GM23338 (cell line): ENCODE results near the gene CLIP2. TPM values are rescaled to one million over a fixed set of nuclear protein-coding genes. Genes with fewer than 3 reads are reported as not detected.
A peak's percentile ranks its signal among the peaks of the same experiment; 100 is the strongest.

Experiments
- ATAC-seq: fragments of 200-7000 bp; cut with Tn5 transposase; 3 replicates; pipeline ENCODE4 v1.9.1; 2020
- DNase-seq: peaks from one replicate; pipeline ENCODE4 v3.0.0-alpha.2; 2015; ENCODE audit warnings: low spot score
- H2AFZ ChIP-seq: fragments of 200-600 bp; sonication (generic); 2 replicates; pipeline ENCODE4 v1.8.0; 2016; ENCODE audit warnings: antibody characterized with exemption, mild to moderate bottlenecking, moderate library complexity
- H3F3A ChIP-seq: fragments of 200-600 bp; sonication (generic); replicated peaks from 2 replicates; pipeline ENCODE4 v1.8.0; 2017; ENCODE audit warnings: antibody characterized with exemption, mixed run types, low read depth
- H3K27ac ChIP-seq: fragments of 200-600 bp; sonication (generic); 2 replicates; pipeline ENCODE4 v1.6.1; 2016; ENCODE audit warnings: low read depth
- H3K27me3 ChIP-seq: fragments of 200-600 bp; sonication (generic); 2 replicates; pipeline ENCODE4 v1.8.0; 2016; ENCODE audit warnings: mild to moderate bottlenecking, mixed run types, moderate library complexity; ENCODE audit not compliant: insufficient read depth
- H3K36me3 ChIP-seq: fragments of 200-600 bp; sonication (generic); 2 replicates; pipeline ENCODE4 v1.8.0; 2016; ENCODE audit warnings: mild to moderate bottlenecking; ENCODE audit not compliant: insufficient read depth
- H3K4me1 ChIP-seq: fragments of 200-600 bp; sonication (generic); 2 replicates; pipeline ENCODE4 v1.8.0; 2016; ENCODE audit warnings: mild to moderate bottlenecking, moderate library complexity; ENCODE audit not compliant: insufficient read depth
- H3K4me2 ChIP-seq: fragments of 200-600 bp; sonication (generic); 2 replicates; pipeline ENCODE4 v1.7.1; 2017; ENCODE audit warnings: mixed run types
- H3K4me3 ChIP-seq: fragments of 200-600 bp; sonication (generic); 2 replicates; pipeline ENCODE4 v1.6.1; 2016; ENCODE audit warnings: mixed run types
- H3K79me2 ChIP-seq: fragments of 200-600 bp; sonication (generic); replicated peaks from 2 replicates; pipeline ENCODE4 v1.8.0; 2017; ENCODE audit warnings: mild to moderate bottlenecking; ENCODE audit not compliant: insufficient read depth
- H3K9me2 ChIP-seq: fragments of 200-600 bp; sonication (generic); 2 replicates; pipeline ENCODE4 v1.8.0; 2017; ENCODE audit not compliant: insufficient read depth
- H4K20me1 ChIP-seq: fragments of 200-600 bp; sonication (generic); replicated peaks from 2 replicates; pipeline ENCODE4 v1.8.0; 2017; ENCODE audit warnings: mild to moderate bottlenecking; ENCODE audit not compliant: insufficient read depth
- H3K27ac Mint-ChIP-seq: 2 replicates; pipeline ENCODE4 v1.8.0; 2020; ENCODE audit warnings: inconsistent platforms, mild to moderate bottlenecking, moderate library complexity, mixed read lengths
- H3K27me3 Mint-ChIP-seq: 3 replicates; pipeline ENCODE4 v1.8.0; 2022; ENCODE audit warnings: low read depth, mild to moderate bottlenecking, moderate library complexity, mixed read lengths, inconsistent platforms; ENCODE audit not compliant: insufficient read depth, poor library complexity
- H3K36me3 Mint-ChIP-seq: 3 replicates; pipeline ENCODE4 v1.8.0; 2021; ENCODE audit warnings: low read depth, mild to moderate bottlenecking, inconsistent platforms, moderate library complexity, mixed read lengths
- H3K4me1 Mint-ChIP-seq: 3 replicates; pipeline ENCODE4 v1.8.0; 2020; ENCODE audit warnings: mild to moderate bottlenecking, inconsistent platforms, mixed read lengths
- H3K4me3 Mint-ChIP-seq: 3 replicates; pipeline ENCODE4 v1.8.0; 2021; ENCODE audit warnings: moderate library complexity, mild to moderate bottlenecking, inconsistent platforms, mixed read lengths
- H3K9me3 Mint-ChIP-seq: 3 replicates; pipeline ENCODE4 v1.8.0; 2020; ENCODE audit warnings: moderate library complexity, mild to moderate bottlenecking, inconsistent platforms, mixed read lengths
- CREB1 ChIP-seq: fragments of 250-450 bp; sonication (Bioruptor Pico); IDR thresholded peaks from 2 replicates; pipeline ENCODE4 v1.5.0; 2020; ENCODE audit warnings: low read depth, mild to moderate bottlenecking, moderate library complexity
- EZH2 ChIP-seq: fragments of 200-600 bp; sonication (generic); IDR thresholded peaks from one replicate; pipeline ENCODE4 v1.8.0; 2017; ENCODE audit warnings: antibody characterized with exemption, mild to moderate bottlenecking, low read depth; ENCODE audit not compliant: unreplicated experiment
- EZH2phosphoT487 ChIP-seq: fragments of 200-600 bp; sonication (generic); IDR thresholded peaks from one replicate; pipeline ENCODE4 v1.8.1; 2018; ENCODE audit warnings: antibody characterized with exemption; ENCODE audit not compliant: unreplicated experiment
- JUNB ChIP-seq: IDR thresholded peaks from one replicate; pipeline ENCODE4 v1.6.1; 2016; ENCODE audit warnings: antibody characterized with exemption; ENCODE audit not compliant: unreplicated experiment
- NANOG ChIP-seq: IDR thresholded peaks from 2 replicates; pipeline ENCODE4 v1.6.1; 2016; ENCODE audit warnings: antibody characterized with exemption, borderline replicate concordance
- POLR2AphosphoS5 ChIP-seq: IDR thresholded peaks from 2 replicates; pipeline ENCODE4 v1.6.1; 2016; ENCODE audit warnings: antibody characterized with exemption, low read depth
- STAT1 ChIP-seq: IDR thresholded peaks from one replicate; pipeline ENCODE4 v1.6.1; 2016; ENCODE audit warnings: antibody characterized with exemption; ENCODE audit not compliant: unreplicated experiment
- ZNF114 ChIP-seq: fragments of 250-450 bp; sonication (Bioruptor Pico); IDR thresholded peaks from 2 replicates; pipeline ENCODE4 v1.5.0; 2020; ENCODE audit warnings: mild to moderate bottlenecking, moderate library complexity
- ZNF331 ChIP-seq: fragments of 250-450 bp; sonication (Bioruptor Pico); IDR thresholded peaks from 2 replicates; pipeline ENCODE4 v1.5.0; 2020; ENCODE audit warnings: low read depth, mild to moderate bottlenecking, moderate library complexity
- polyA plus RNA-seq: library from polyadenylated mRNA; unstranded; fragments of >200 nt; fragmentation: Nextera tagmentation; extraction: Ambion mirVana; gene quantifications from 2 replicates; pipeline ENCODE4 v1.2.1, GENCODE V29; 2016
- total RNA-seq: library from RNA; depleted of rRNA; stranded (reverse); fragments of >200 nt; shearing (Covaris generic); gene quantifications from 2 replicates; pipeline ENCODE4 v1.2.3, GENCODE V29; 2014
- TF ChIP-seq, protein P1 (sequence below): IDR thresholded peaks from one replicate; pipeline ENCODE4 v1.6.1; 2018; ENCODE audit warnings: antibody characterized with exemption; ENCODE audit not compliant: unreplicated experiment
- TF ChIP-seq, protein P2 (sequence below), 2 experiments: fragments of 200-600 bp in 1 of 2; sonication (generic) in 1 of 2; conservative IDR thresholded peaks; 2 replicates each; pipeline versions ENCODE4 v1.5.1 to v1.6.1; 2016 to 2017; ENCODE audit warnings: antibody characterized with exemption in 2 of 2, low read depth in 2 of 2, mild to moderate bottlenecking in 2 of 2, moderate library complexity in 1 of 2
- TF ChIP-seq, protein P3 (sequence below): IDR thresholded peaks from 2 replicates; pipeline ENCODE4 v1.6.1; 2016; ENCODE audit warnings: antibody characterized with exemption
- TF ChIP-seq, protein P4 (sequence below): fragments of 250-450 bp; sonication (Bioruptor Pico); IDR thresholded peaks from 2 replicates; pipeline ENCODE4 v1.5.0; 2020; ENCODE audit warnings: mild to moderate bottlenecking, moderate library complexity

Gene CLIP2
- total and polyA plus RNA-seq, 2 experiments from 2014 or later, result 8.1 to 51.9 TPM

- TF ChIP-seq, protein P1, sequence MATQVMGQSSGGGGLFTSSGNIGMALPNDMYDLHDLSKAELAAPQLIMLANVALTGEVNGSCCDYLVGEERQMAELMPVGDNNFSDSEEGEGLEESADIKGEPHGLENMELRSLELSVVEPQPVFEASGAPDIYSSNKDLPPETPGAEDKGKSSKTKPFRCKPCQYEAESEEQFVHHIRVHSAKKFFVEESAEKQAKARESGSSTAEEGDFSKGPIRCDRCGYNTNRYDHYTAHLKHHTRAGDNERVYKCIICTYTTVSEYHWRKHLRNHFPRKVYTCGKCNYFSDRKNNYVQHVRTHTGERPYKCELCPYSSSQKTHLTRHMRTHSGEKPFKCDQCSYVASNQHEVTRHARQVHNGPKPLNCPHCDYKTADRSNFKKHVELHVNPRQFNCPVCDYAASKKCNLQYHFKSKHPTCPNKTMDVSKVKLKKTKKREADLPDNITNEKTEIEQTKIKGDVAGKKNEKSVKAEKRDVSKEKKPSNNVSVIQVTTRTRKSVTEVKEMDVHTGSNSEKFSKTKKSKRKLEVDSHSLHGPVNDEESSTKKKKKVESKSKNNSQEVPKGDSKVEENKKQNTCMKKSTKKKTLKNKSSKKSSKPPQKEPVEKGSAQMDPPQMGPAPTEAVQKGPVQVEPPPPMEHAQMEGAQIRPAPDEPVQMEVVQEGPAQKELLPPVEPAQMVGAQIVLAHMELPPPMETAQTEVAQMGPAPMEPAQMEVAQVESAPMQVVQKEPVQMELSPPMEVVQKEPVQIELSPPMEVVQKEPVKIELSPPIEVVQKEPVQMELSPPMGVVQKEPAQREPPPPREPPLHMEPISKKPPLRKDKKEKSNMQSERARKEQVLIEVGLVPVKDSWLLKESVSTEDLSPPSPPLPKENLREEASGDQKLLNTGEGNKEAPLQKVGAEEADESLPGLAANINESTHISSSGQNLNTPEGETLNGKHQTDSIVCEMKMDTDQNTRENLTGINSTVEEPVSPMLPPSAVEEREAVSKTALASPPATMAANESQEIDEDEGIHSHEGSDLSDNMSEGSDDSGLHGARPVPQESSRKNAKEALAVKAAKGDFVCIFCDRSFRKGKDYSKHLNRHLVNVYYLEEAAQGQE, result no peak
- TF ChIP-seq STAT1 (no peak), POLR2AphosphoS5 (no peak), NANOG (no peak), EZH2phosphoT487 (no peak), EZH2 (no peak), ZNF331 (CRISPR knock-in tag) (no peak), CREB1 (no peak), ZNF114 (CRISPR knock-in tag) (no peak), JUNB (no peak)
- TF ChIP-seq, protein P2, sequence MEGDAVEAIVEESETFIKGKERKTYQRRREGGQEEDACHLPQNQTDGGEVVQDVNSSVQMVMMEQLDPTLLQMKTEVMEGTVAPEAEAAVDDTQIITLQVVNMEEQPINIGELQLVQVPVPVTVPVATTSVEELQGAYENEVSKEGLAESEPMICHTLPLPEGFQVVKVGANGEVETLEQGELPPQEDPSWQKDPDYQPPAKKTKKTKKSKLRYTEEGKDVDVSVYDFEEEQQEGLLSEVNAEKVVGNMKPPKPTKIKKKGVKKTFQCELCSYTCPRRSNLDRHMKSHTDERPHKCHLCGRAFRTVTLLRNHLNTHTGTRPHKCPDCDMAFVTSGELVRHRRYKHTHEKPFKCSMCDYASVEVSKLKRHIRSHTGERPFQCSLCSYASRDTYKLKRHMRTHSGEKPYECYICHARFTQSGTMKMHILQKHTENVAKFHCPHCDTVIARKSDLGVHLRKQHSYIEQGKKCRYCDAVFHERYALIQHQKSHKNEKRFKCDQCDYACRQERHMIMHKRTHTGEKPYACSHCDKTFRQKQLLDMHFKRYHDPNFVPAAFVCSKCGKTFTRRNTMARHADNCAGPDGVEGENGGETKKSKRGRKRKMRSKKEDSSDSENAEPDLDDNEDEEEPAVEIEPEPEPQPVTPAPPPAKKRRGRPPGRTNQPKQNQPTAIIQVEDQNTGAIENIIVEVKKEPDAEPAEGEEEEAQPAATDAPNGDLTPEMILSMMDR (conservative IDR thresholded peaks at IDR 0.05; ENCODE audit: low read depth in 2 of 2), result no peak
- TF ChIP-seq, protein P3, sequence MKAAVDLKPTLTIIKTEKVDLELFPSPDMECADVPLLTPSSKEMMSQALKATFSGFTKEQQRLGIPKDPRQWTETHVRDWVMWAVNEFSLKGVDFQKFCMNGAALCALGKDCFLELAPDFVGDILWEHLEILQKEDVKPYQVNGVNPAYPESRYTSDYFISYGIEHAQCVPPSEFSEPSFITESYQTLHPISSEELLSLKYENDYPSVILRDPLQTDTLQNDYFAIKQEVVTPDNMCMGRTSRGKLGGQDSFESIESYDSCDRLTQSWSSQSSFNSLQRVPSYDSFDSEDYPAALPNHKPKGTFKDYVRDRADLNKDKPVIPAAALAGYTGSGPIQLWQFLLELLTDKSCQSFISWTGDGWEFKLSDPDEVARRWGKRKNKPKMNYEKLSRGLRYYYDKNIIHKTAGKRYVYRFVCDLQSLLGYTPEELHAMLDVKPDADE, result no peak
- TF ChIP-seq, protein P4, sequence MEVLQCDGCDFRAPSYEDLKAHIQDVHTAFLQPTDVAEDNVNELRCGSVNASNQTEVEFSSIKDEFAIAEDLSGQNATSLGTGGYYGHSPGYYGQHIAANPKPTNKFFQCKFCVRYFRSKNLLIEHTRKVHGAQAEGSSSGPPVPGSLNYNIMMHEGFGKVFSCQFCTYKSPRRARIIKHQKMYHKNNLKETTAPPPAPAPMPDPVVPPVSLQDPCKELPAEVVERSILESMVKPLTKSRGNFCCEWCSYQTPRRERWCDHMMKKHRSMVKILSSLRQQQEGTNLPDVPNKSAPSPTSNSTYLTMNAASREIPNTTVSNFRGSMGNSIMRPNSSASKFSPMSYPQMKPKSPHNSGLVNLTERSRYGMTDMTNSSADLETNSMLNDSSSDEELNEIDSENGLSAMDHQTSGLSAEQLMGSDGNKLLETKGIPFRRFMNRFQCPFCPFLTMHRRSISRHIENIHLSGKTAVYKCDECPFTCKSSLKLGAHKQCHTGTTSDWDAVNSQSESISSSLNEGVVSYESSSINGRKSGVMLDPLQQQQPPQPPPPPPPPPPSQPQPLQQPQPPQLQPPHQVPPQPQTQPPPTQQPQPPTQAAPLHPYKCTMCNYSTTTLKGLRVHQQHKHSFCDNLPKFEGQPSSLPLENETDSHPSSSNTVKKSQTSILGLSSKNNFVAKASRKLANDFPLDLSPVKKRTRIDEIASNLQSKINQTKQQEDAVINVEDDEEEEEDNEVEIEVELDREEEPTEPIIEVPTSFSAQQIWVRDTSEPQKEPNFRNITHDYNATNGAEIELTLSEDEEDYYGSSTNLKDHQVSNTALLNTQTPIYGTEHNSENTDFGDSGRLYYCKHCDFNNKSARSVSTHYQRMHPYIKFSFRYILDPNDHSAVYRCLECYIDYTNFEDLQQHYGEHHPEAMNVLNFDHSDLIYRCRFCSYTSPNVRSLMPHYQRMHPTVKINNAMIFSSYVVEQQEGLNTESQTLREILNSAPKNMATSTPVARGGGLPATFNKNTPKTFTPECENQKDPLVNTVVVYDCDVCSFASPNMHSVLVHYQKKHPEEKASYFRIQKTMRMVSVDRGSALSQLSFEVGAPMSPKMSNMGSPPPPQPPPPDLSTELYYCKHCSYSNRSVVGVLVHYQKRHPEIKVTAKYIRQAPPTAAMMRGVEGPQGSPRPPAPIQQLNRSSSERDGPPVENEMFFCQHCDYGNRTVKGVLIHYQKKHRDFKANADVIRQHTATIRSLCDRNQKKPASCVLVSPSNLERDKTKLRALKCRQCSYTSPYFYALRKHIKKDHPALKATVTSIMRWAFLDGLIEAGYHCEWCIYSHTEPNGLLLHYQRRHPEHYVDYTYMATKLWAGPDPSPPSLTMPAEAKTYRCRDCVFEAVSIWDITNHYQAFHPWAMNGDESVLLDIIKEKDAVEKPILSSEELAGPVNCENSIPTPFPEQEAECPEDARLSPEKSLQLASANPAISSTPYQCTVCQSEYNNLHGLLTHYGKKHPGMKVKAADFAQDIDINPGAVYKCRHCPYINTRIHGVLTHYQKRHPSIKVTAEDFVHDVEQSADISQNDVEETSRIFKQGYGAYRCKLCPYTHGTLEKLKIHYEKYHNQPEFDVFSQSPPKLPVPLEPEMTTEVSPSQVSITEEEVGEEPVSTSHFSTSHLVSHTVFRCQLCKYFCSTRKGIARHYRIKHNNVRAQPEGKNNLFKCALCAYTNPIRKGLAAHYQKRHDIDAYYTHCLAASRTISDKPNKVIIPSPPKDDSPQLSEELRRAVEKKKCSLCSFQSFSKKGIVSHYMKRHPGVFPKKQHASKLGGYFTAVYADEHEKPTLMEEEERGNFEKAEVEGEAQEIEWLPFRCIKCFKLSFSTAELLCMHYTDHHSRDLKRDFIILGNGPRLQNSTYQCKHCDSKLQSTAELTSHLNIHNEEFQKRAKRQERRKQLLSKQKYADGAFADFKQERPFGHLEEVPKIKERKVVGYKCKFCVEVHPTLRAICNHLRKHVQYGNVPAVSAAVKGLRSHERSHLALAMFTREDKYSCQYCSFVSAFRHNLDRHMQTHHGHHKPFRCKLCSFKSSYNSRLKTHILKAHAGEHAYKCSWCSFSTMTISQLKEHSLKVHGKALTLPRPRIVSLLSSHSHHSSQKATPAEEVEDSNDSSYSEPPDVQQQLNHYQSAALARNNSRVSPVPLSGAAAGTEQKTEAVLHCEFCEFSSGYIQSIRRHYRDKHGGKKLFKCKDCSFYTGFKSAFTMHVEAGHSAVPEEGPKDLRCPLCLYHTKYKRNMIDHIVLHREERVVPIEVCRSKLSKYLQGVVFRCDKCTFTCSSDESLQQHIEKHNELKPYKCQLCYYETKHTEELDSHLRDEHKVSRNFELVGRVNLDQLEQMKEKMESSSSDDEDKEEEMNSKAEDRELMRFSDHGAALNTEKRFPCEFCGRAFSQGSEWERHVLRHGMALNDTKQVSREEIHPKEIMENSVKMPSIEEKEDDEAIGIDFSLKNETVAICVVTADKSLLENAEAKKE (CRISPR knock-in tag), result no peak
- Histone ChIP-seq H3K4me3 (peak overlapping the region; percentile 96), H3K9me2 (no peaks in the 10 kb centered on the region), H2AFZ (peak overlapping the region; percentile 99), H3F3A (peaks cover 12% of the 10 kb centered on the region), H3K4me1 (peaks cover 14% of the 10 kb centered on the region), H3K79me2 (peaks cover 29% of the 10 kb centered on the region), H3K27ac (peak overlapping the region; percentile 84), H3K27me3 (no peaks in the 10 kb centered on the region), H3K4me2 (peak overlapping the region; percentile 91), H3K36me3 (peaks cover 14% of the 10 kb centered on the region), H4K20me1 (peaks cover 6% of the 10 kb centered on the region)
- peak overlapping the region; percentile 95 for H3K27ac Mint-ChIP-seq
- peaks cover 6% of the 10 kb centered on the region; the same call in 2 of the 3 replicates for H3K4me1 Mint-ChIP-seq
- ATAC-seq, result no peak
- H3K4me3 Mint-ChIP-seq, result peak overlapping the region; percentile 95
- DNase-seq, result no peak
- peaks cover 29% of the 10 kb centered on the region for H3K36me3 Mint-ChIP-seq
- H3K9me3 Mint-ChIP-seq, result no peaks in the 10 kb centered on the region
- peaks cover 4% of the 10 kb centered on the region for H3K27me3 Mint-ChIP-seq
Measured at GRCh38 chr7:74254858-74255379, 34.3 kb upstream of the CLIP2 start.
